GM10248 (cell line): ENCODE data around the gene TTC33.

Experiments
- CTCF ChIA-PET: fragments of 300-600 bp; sonication (Branson Sonifier 250); formaldehyde crosslinking; extraction: SDS; loops from one replicate; lab custom pipeline; 2021; ENCODE audit warnings: antibody characterized with exemption; lab: Yijun Ruan, JAX
- POLR2A ChIA-PET: fragments of 350-650 bp; sonication (Branson Sonifier 250); formaldehyde crosslinking; extraction: SDS; loops from one replicate; lab custom pipeline; 2020; ENCODE audit warnings: antibody characterized with exemption; lab: Yijun Ruan, JAX
- DNase-seq: peaks from one replicate; pipeline ENCODE4 v3.0.0; 2012; ENCODE audit errors: extremely low spot score
- TF ChIP-seq, protein P1 (sequence below): IDR thresholded peaks from 2 replicates; pipeline ENCODE4 v1.5.1; 2012; ENCODE audit warnings: mild to moderate bottlenecking, low read depth; ENCODE audit errors: extremely low read depth, missing control alignments, control extremely low read depth

Gene TTC33

DNA sequence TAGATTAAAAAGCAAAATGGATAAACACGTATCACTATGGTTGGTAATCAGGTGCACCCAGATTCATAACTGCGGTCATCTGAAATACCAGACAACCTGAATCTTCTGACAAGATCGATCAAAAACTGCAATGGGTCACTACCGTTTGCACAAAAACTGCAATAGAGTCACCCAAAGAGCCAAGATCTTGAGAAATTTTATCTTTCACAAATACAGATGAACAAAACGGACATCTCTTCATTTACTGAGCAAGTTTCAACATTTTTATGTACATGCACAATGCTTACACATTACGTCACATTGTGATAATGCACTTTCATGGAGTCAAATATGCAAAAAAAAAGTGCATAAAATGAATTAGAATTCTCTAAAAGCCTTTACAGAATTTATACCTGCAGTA, 23.8 kb upstream of the TTC33 start:
- no peak for DNase-seq
- ChIA-PET POLR2A (no interaction called here), CTCF (interaction anchor here (1.0 kb wide), 1 partner anchor 14 kb away, joined by 3 read pairs; no protein-coding TSS in a partner anchor)
- TF ChIP-seq, protein P1, sequence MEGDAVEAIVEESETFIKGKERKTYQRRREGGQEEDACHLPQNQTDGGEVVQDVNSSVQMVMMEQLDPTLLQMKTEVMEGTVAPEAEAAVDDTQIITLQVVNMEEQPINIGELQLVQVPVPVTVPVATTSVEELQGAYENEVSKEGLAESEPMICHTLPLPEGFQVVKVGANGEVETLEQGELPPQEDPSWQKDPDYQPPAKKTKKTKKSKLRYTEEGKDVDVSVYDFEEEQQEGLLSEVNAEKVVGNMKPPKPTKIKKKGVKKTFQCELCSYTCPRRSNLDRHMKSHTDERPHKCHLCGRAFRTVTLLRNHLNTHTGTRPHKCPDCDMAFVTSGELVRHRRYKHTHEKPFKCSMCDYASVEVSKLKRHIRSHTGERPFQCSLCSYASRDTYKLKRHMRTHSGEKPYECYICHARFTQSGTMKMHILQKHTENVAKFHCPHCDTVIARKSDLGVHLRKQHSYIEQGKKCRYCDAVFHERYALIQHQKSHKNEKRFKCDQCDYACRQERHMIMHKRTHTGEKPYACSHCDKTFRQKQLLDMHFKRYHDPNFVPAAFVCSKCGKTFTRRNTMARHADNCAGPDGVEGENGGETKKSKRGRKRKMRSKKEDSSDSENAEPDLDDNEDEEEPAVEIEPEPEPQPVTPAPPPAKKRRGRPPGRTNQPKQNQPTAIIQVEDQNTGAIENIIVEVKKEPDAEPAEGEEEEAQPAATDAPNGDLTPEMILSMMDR, result no peak

DNA sequence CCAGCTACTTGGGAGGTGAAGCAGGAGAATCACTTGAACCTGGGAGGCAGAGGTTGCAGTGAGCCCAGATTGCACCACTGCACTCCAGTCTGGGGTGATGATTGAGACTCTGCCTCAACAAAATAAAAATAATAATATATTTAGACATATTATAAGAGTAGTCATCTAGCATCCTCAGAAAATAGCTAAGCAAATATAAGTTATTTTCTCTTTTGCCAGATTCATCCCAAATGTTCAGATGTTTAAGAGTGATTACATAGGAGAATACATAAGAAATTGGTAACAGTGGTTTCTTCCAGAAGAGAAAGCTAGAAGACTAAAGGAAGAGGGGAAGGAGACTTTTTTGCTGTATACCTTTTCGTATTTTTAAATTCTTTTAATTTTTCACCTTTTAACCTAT, 22.4 kb upstream of the TTC33 start:
- DNase-seq, result no peak
- POLR2A ChIA-PET, result no interaction called here
- CTCF ChIA-PET, result interaction anchor here (0.8 to 1.1 kb wide), 2 partner anchors 9 to 20 kb away, joined by 3 to 4 read pairs; partner anchors contain the start of gene PRKAA1
- TF ChIP-seq, protein P1, result no peak

DNA sequence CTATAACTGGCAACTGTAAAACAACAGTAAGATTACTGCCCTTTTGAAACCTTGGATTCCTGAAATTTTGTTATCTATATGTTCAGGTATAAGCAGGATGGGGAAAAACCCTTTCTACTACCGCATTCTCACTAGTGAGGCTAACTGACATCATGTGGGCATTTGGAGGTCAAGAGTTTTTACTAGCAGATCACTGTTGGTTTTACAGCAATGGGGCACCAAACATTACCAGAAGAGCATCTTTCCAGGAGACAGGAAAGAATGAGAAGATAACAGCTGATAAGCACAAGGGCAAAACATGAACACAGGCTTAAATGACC, 20.9 kb upstream of the TTC33 start:
- no peak for DNase-seq
- ChIA-PET POLR2A (no interaction called here), CTCF (interaction anchor here (1.5 to 1.6 kb wide), 2 partner anchors 21 to 27 kb away, joined by 4 to 5 read pairs; partner anchors contain the start of gene TTC33)
- TF ChIP-seq, protein P1, result no peak

DNA sequence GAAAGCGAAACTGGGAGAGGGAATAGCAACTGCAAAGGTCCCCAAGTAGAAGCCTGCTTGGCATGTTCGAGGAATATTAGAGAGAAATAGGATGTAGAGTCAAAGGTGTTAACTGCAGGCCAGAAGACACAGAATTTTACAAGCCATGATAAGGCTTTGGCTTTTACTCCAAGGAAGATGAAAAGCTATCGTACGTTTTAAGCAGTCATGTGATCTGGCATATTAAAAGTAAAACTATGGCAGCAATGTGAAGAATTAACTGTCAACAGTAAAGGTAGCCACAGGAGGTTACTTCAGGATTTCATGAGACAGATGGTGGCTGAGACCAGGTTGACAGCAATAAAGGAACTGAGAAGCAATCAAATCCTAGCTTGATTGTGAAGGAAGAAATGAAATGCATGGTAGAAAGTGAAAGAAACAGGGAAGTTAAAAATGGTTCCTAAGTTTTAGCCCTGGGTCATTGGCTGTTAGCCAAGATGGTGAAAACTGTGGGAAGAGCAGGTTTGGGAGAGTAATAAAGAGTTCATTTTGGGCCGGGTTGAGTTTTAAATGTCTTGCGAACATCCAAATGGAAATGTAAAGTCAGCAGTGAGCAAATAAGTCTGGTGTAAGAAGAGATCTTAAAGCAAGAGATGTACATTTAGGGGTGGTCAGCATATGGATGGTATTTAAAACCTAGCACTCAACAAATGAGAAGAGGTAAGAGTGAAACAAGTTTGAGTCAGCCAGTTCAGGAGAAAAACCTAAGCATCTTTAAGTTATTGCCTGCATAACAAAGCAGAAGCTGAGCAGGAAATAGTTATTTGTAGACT, 20.3 kb upstream of the TTC33 start:
- TF ChIP-seq, protein P1, result no peak
- ChIA-PET POLR2A (interaction anchor here (0.6 kb wide), 1 partner anchor 24 kb away, joined by 3 read pairs; no protein-coding TSS in a partner anchor), CTCF (interaction anchor here (1.2 to 1.6 kb wide), 5 partner anchors 8 to 27 kb away, joined by 3 to 5 read pairs (median 4); partner anchors contain the start of gene TTC33)
- no peak for DNase-seq

DNA sequence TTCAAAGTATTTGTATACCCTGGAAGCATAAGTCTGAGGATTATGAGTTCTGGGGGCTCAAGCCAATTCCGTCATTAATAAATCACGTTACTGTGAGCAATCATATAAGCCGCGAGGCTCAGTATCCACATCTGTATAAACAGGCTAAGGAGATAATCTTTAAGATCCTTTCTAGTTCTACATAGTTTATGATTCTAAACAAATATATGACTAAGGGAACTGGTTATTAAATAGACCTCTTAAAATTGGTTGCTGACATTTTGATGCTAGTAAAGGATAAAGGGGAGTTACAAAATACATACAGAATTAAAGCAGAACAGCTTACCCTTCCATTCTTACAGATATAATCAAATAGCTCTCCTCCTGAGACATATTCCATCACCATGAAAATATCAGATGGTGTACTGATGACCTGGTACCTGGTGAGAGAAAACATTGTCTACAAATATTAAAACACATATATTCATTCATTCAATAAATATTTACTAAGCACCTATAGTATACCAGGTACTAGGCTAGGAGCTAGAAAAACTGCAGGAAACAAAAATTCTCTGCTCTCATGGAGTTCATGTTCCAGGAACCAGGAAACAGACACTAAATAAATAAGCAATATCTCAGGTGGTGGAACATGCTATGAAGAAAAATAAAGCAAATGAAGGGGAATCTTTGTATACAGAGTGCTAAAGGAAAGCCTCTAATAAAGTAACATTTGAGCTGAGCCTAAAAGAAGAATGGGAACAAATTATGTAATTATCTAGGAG, 19.5 kb upstream of the TTC33 start:
- TF ChIP-seq, protein P1, result no peak
- DNase-seq, result no peak
- POLR2A ChIA-PET, result interaction anchor here (0.6 kb wide), 1 partner anchor 23 kb away, joined by 3 read pairs; no protein-coding TSS in a partner anchor
- CTCF ChIA-PET, result interaction anchor here (0.6 to 1.6 kb wide), 7 partner anchors 9 to 28 kb away, joined by 3 to 5 read pairs (median 4); partner anchors contain the start of gene TTC33

DNA sequence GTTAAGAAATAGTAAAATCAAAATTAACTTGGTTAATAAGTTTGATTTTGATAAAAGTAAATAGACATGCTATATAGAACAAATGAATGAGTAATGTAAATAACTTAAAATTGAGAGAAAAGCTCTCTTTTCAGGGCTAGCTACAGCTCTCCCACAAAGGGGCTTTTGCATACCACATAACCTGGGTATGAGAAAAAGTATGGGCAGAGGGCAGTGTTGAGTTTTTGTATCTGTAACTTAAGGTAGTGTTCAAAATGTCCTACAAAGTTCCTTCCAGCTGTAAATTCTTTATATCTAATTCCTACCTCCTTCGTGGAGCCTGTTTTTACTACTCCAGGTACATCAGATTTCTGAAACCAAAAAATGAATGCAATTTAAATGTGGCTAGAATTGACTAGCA, 18.9 kb upstream of the TTC33 start:
- DNase-seq, result no peak
- CTCF ChIA-PET, result interaction anchor here (0.6 to 1.5 kb wide), 4 partner anchors 10 to 18 kb away, joined by 3 to 5 read pairs (median 3); no protein-coding TSS in a partner anchor
- POLR2A ChIA-PET, result no interaction called here
- TF ChIP-seq, protein P1, result no peak
